ENCODE results near the gene CEP85. TPM values are rescaled to one million over a fixed set of nuclear protein-coding genes. Genes with fewer than 3 reads are reported as not detected.

CEP85 gene
- total RNA-seq, 2 experiments from 2014 or later, result 47.1 to 55.2 TPM

- H3K4me2 ChIP-seq (ENCODE audit: low read length), result peak overlapping the region; percentile 95
- CTCF ChIA-PET (ENCODE audit: unreplicated experiment), result interaction anchor here (0.7 to 3.9 kb wide), 6 partner anchors 21 to 37 kb away, joined by 3 to 37 read pairs (median 4); no protein-coding TSS in a partner anchor
- intact Hi-C loops (cut with micrococcal nuclease; ENCODE audit: unreplicated experiment), result loop anchor here (1.0 to 2.0 kb wide), 2 partner anchors 36 to 41 kb away; no protein-coding TSS in a partner anchor
- POLR2A ChIA-PET, result interaction anchor here (0.8 to 11.7 kb wide), 4 partner anchors 11 to 33 kb away, joined by 3 to 273 read pairs (median 6); no protein-coding TSS in a partner anchor
- peak; percentile 96 for TF ChIP-seq CTCF (conservative IDR thresholded peaks at IDR 0.05; ENCODE audit: low read length)
- no peak for TF ChIP-seq EZH2phosphoT487 (IDR thresholded peaks at IDR 0.05; ENCODE audit: borderline replicate concordance, low read depth, low read length)
- H2AFZ ChIP-seq (ENCODE audit: low read length), result no peak overlapping the region
- H3K79me2 ChIP-seq (ENCODE audit: insufficient read depth, low read depth, low read length), result peaks cover 35% of the 10 kb centered on the region
- DNase-seq (ENCODE audit: low spot score), result peak; percentile 91
- H3K27ac ChIP-seq (ENCODE audit: low read depth, low read length, poor library complexity, severe bottlenecking), result peak overlapping the region; percentile 91
- no peaks in the 10 kb centered on the region for H4K20me1 ChIP-seq (ENCODE audit: insufficient read depth, low read length)
- H3K9me3 ChIP-seq (ENCODE audit: low read length), result no peaks in the 10 kb centered on the region
- BruUV-seq (replicated peaks), result TSS peak; percentile 11
- H3K4me3 ChIP-seq (ENCODE audit: low read depth, low read length, poor library complexity, severe bottlenecking), result peak overlapping the region; percentile 93
- H3K4me1 ChIP-seq (ENCODE audit: insufficient read depth, low read length, poor library complexity, severe bottlenecking), result peaks cover 49% of the 10 kb centered on the region
- no peaks in the 10 kb centered on the region for H3K9me2 ChIP-seq (ENCODE audit: insufficient read depth, low read length)
- H3K36me3 ChIP-seq (ENCODE audit: insufficient read depth, low read length), result peaks cover 59% of the 10 kb centered on the region
Observed at GRCh38 chr1:26321315-26322041, 87.5 kb downstream of the CEP85 start.

- ChIA-PET CTCF (ENCODE audit: unreplicated experiment) (interaction anchor here (0.7 to 3.9 kb wide), 5 partner anchors 22 to 37 kb away, joined by 3 to 37 read pairs (median 4); no protein-coding TSS in a partner anchor), POLR2A (interaction anchor here (0.8 to 11.7 kb wide), 4 partner anchors 11 to 34 kb away, joined by 3 to 273 read pairs (median 6); no protein-coding TSS in a partner anchor)
- Histone ChIP-seq H3K9me2 (ENCODE audit: insufficient read depth, low read length) (no peaks in the 10 kb centered on the region), H3K27ac (ENCODE audit: low read depth, low read length, poor library complexity, severe bottlenecking) (no peak overlapping the region), H3K4me3 (ENCODE audit: low read depth, low read length, poor library complexity, severe bottlenecking) (no peak overlapping the region), H3K4me1 (ENCODE audit: insufficient read depth, low read length, poor library complexity, severe bottlenecking) (peaks cover 44% of the 10 kb centered on the region), H3K9me3 (ENCODE audit: low read length) (no peaks in the 10 kb centered on the region), H4K20me1 (ENCODE audit: insufficient read depth, low read length) (no peaks in the 10 kb centered on the region), H3K79me2 (ENCODE audit: insufficient read depth, low read depth, low read length) (peaks cover 32% of the 10 kb centered on the region), H2AFZ (ENCODE audit: low read length) (no peak overlapping the region), H3K4me2 (ENCODE audit: low read length) (peak overlapping the region; percentile 95; the same call in 1 of the 2 replicates), H3K36me3 (ENCODE audit: insufficient read depth, low read length) (peaks cover 59% of the 10 kb centered on the region)
- intact Hi-C loops (cut with micrococcal nuclease; ENCODE audit: unreplicated experiment), result no loop called here
- DNase-seq (ENCODE audit: low spot score), result no peak
- BruUV-seq (replicated peaks), result no TSS peak
- TF ChIP-seq EZH2phosphoT487 (IDR thresholded peaks at IDR 0.05; ENCODE audit: borderline replicate concordance, low read depth, low read length), result no peak
- no peak for TF ChIP-seq CTCF (conservative IDR thresholded peaks at IDR 0.05; ENCODE audit: low read length)
Observed at GRCh38 chr1:26322042-26322331, 88.0 kb downstream of the CEP85 start.

- Histone ChIP-seq H3K9me2 (ENCODE audit: insufficient read depth, low read length) (no peaks in the 10 kb centered on the region), H3K4me1 (ENCODE audit: insufficient read depth, low read length, poor library complexity, severe bottlenecking) (peaks cover 48% of the 10 kb centered on the region), H3K27ac (ENCODE audit: low read depth, low read length, poor library complexity, severe bottlenecking) (no peak overlapping the region), H3K36me3 (ENCODE audit: insufficient read depth, low read length) (peaks cover 54% of the 10 kb centered on the region), H4K20me1 (ENCODE audit: insufficient read depth, low read length) (no peaks in the 10 kb centered on the region), H3K4me3 (ENCODE audit: low read depth, low read length, poor library complexity, severe bottlenecking) (no peak overlapping the region), H3K4me2 (ENCODE audit: low read length) (no peak overlapping the region), H3K9me3 (ENCODE audit: low read length) (no peaks in the 10 kb centered on the region), H2AFZ (ENCODE audit: low read length) (no peak overlapping the region), H3K79me2 (ENCODE audit: insufficient read depth, low read depth, low read length) (peaks cover 19% of the 10 kb centered on the region)
- ChIA-PET POLR2A (interaction anchor here (11.7 kb wide), 1 partner anchor 35 kb away, joined by 273 read pairs; no protein-coding TSS in a partner anchor), CTCF (ENCODE audit: unreplicated experiment) (interaction anchor here (0.9 kb wide), 1 partner anchor 39 kb away, joined by 5 read pairs; no protein-coding TSS in a partner anchor)
- no TSS peak for BruUV-seq (replicated peaks)
- TF ChIP-seq CTCF (conservative IDR thresholded peaks at IDR 0.05; ENCODE audit: low read length) (no peak), EZH2phosphoT487 (IDR thresholded peaks at IDR 0.05; ENCODE audit: borderline replicate concordance, low read depth, low read length) (no peak)
- DNase-seq (ENCODE audit: low spot score), result no peak
- intact Hi-C loops (cut with micrococcal nuclease; ENCODE audit: unreplicated experiment), result no loop called here
Observed at GRCh38 chr1:26323382-26323781, 89.4 kb downstream of the CEP85 start.
